ENCODE data around the gene VCL.

Gene VCL

DNA sequence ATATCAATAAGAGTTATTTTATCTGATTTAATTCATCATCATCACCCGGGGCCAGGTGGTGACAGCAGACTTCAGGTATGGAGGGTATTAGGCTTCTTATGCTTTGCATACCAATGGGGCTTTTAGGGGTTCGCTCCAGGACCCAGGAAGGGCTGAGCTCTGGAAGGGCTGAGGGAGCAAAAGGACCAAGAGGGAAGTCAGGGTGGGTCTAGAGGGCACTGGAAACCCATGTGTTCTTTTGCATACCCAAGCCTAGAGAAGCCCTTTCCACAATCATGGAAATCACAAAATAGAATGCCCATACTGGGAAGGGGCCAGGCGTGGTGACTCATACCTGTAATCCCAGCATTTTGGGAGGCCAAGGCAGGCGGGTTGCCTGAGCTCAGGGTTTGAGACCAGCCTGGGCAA is 30.9 kb upstream of the VCL start:
- DNase-seq (ENCODE audit: low read depth): no peak
- no peak overlapping the region for H3K4me3 ChIP-seq (ENCODE audit: low read length)
- TF ChIP-seq, protein P1, sequence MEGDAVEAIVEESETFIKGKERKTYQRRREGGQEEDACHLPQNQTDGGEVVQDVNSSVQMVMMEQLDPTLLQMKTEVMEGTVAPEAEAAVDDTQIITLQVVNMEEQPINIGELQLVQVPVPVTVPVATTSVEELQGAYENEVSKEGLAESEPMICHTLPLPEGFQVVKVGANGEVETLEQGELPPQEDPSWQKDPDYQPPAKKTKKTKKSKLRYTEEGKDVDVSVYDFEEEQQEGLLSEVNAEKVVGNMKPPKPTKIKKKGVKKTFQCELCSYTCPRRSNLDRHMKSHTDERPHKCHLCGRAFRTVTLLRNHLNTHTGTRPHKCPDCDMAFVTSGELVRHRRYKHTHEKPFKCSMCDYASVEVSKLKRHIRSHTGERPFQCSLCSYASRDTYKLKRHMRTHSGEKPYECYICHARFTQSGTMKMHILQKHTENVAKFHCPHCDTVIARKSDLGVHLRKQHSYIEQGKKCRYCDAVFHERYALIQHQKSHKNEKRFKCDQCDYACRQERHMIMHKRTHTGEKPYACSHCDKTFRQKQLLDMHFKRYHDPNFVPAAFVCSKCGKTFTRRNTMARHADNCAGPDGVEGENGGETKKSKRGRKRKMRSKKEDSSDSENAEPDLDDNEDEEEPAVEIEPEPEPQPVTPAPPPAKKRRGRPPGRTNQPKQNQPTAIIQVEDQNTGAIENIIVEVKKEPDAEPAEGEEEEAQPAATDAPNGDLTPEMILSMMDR (conservative IDR thresholded peaks at IDR 0.05; ENCODE audit: low read depth, low read length): no peak

DNA sequence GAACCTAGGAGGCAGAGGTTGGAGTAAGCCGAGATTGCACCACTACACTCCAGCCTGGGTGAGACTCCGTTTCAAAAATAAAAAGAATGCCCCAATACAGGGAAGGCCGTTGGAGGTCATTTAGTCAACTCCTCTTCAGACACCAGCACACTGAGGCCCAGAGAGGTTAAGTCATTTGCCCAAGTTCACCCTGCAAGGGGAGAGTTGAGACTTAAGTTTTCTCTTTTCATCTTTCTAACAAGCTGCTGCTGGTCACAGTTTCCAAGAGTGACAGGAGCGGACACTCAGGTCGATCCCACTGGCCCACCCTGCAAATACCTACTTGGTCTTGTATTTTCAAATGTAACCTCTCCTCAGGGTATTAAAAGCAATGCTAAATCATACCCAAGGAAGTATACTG is 30.4 kb upstream of the VCL start:
- H3K4me3 ChIP-seq (ENCODE audit: low read length): no peak overlapping the region
- DNase-seq (ENCODE audit: low read depth): no peak
- TF ChIP-seq, protein P1 (conservative IDR thresholded peaks at IDR 0.05; ENCODE audit: low read depth, low read length): no peak

DNA sequence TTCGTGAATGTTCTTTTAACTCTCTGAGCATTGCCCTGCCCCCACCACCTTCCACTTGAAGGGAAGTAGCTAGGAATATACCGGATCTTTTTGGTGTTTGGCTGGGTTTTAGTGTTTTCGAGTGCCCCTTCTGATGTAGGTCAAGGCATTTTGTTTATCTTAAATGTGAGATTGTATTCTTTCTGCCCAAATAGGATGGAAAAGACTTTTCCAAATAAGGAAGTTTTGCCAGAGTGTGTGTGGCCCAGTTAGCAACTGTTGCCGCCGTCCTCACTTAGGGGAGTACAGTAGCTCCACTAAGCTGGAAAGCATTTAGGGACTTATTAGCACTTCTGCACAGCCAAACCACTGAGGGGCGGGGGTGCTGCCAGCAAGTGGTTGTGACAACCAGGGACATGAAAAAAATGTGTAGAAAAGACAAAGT is 29.8 kb upstream of the VCL start:
- H3K4me3 ChIP-seq (ENCODE audit: low read length): no peak overlapping the region
- TF ChIP-seq, protein P1 (conservative IDR thresholded peaks at IDR 0.05; ENCODE audit: low read depth, low read length): no peak
- DNase-seq (ENCODE audit: low read depth): peak; percentile 23

DNA sequence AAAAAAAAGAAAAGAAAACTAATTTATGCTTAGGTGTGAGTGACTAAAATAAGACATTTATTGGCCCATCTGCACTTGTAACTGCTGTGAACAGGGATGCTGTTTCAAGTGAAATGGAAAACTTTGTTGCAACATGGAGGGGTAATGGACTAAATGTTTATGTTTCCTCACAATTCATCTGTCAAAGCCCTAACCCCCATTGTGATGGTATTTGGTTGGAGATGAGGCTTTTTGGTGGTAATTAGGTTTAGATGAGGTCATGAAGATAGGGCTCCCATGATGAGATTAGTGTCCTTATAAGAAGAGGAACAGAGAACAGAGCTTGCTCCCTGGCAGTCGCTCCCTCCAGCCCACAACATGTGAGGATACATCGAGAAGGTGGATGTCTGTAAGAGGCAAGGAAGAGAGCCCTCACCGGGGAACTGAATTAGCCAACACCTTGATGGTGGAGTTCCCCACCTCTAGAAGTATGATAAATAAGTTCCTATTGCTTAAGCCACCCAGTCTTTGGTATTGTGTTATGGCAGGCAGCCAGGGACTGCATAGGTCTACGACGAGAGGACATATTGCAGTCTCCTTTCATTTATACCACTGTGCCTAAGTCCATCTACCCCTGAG is 28.6 kb upstream of the VCL start:
- no peak for DNase-seq (ENCODE audit: low read depth)
- no peak overlapping the region for H3K4me3 ChIP-seq (ENCODE audit: low read length)
- TF ChIP-seq, protein P1 (conservative IDR thresholded peaks at IDR 0.05; ENCODE audit: low read depth, low read length): no peak

DNA sequence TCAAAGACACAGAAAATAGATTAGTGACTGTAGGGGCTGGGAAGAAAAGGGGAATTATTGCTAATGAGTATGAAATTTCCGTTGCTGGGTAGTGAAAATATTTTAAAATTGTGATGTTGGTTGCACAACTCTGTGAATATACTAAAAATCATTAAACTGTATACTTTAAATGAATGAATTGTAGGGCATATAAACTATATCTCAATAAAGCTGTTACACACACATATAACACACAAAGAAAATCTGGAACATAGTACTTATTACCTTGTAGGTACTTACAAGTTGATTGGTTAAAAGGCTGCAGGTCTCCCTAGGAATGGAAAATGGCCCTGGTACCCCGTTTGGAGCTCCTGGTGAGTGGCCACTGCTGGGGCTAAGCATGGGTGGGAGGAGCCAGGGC is 27.1 kb upstream of the VCL start:
- DNase-seq (ENCODE audit: low read depth): no peak
- TF ChIP-seq, protein P1 (conservative IDR thresholded peaks at IDR 0.05; ENCODE audit: low read depth, low read length): no peak
- no peak overlapping the region for H3K4me3 ChIP-seq (ENCODE audit: low read length)

DNA sequence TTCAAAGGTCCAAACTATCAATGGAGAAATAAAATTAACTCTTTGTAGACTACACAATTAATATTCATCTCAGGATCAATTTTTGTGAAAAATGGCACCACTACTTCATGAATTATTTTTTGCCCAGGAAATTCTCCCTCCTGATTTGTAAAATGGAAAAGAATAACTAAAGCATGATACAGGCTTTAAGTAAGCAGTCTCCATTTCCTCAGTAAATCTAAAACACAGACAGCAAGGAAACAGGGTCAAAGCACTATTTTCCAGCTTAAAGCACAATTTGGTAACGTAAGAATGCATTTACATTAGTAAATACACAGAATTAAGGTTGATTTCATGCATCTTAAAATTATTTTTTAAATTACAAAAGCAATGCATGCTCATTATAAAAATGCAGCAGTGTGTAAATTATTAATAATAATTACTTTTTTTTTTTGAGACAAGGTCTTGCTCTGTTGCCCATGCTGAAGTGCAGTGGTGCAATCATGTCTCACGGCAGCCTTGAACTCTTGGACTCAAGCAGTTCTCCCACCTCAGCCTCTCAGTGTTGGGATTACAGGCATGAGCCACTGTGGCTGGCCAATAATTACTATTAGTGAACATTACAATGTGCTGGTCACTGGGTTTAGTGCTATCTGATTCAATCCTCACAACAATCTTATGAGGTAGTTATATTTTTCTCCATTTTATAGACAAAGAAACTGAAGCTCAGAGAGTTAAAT is 26.1 kb upstream of the VCL start:
- TF ChIP-seq, protein P1 (conservative IDR thresholded peaks at IDR 0.05; ENCODE audit: low read depth, low read length): no peak
- H3K4me3 ChIP-seq (ENCODE audit: low read length): no peak overlapping the region
- no peak for DNase-seq (ENCODE audit: low read depth)

DNA sequence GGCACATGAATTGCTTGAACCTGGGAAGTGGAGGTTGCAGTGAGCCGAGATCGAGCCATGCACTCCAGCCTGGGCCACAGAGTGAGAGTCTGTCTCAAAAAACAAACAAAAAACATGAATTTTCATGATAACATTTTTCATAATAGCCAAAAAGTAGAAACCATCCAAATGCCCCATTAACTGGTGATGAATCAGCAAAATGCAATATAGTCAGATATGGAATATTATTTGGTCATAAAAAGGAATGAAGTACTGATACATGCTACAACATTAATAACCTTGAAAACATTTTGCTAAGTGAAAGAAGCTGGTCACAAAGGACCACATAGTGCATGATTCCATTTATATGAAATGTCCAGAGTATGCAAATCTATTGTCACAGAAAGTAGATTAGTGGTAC is 24.5 kb upstream of the VCL start:
- no peak overlapping the region for H3K4me3 ChIP-seq (ENCODE audit: low read length)
- TF ChIP-seq, protein P1 (conservative IDR thresholded peaks at IDR 0.05; ENCODE audit: low read depth, low read length): no peak
- DNase-seq (ENCODE audit: low read depth): no peak

All from retinal pigment epithelial cell (primary cell).